Kidney epithelial cell (primary cell): ENCODE results near the gene BMAL1. TPM values are rescaled to one million over a fixed set of nuclear protein-coding genes. Genes with fewer than 3 reads are reported as not detected.

Experiments used
- DNase-seq: peaks from one replicate; pipeline ENCODE4 v3.0.0-alpha.2; 2010; ENCODE audit warnings: low read depth
- H3K27me3 ChIP-seq: 2 replicates; pipeline ENCODE4 v1.6.0; 2011; ENCODE audit warnings: low read length; ENCODE audit not compliant: control insufficient read depth, insufficient read depth
- H3K36me3 ChIP-seq: 2 replicates; pipeline ENCODE4 v1.5.1; 2011; ENCODE audit warnings: low read length; ENCODE audit not compliant: control insufficient read depth, insufficient read depth
- H3K4me3 ChIP-seq: 2 replicates; pipeline ENCODE4 v1.5.1; 2011; ENCODE audit warnings: low read depth, mild to moderate bottlenecking, control low read depth, low read length
- CTCF ChIP-seq: IDR thresholded peaks from 2 replicates; pipeline ENCODE4 v1.5.1; 2011; ENCODE audit warnings: mild to moderate bottlenecking, moderate library complexity, low read length, control low read depth, inconsistent platforms; ENCODE audit not compliant: insufficient read depth, poor library complexity, severe bottlenecking
- total RNA-seq: library from RNA; depleted of rRNA; stranded (reverse); fragments of >200 nt; gene quantifications from 2 replicates; pipeline ENCODE4 v1.2.3, GENCODE V29; 2015

BMAL1 gene
- total RNA-seq, 1 donor from 2014 or later: 15.0 TPM

- TF ChIP-seq CTCF: no peak
- H3K27me3 ChIP-seq: no peaks in the 10 kb centered on the region
- no peak overlapping the region for H3K4me3 ChIP-seq
- no peaks in the 10 kb centered on the region for H3K36me3 ChIP-seq
- DNase-seq: no peak
These were observed 24.9 kb downstream of the BMAL1 start for GRCh38 chr11:13302420-13302958.

GRCh38 chr11:13303668-13304649 is 26.4 kb downstream of the BMAL1 start:
- no peak for TF ChIP-seq CTCF
- Histone ChIP-seq H3K27me3 (no peaks in the 10 kb centered on the region), H3K4me3 (no peak overlapping the region), H3K36me3 (no peaks in the 10 kb centered on the region)
- DNase-seq: no peak

GRCh38 chr11:13304655-13305335 is 27.2 kb downstream of the BMAL1 start:
- TF ChIP-seq CTCF: no peak
- H3K4me3 ChIP-seq: no peak overlapping the region
- DNase-seq: no peak
- no peaks in the 10 kb centered on the region for H3K36me3 ChIP-seq
- no peaks in the 10 kb centered on the region for H3K27me3 ChIP-seq

GRCh38 chr11:13308704-13309103 is 31.1 kb downstream of the BMAL1 start:
- Histone ChIP-seq H3K36me3 (no peaks in the 10 kb centered on the region), H3K4me3 (no peak overlapping the region), H3K27me3 (no peaks in the 10 kb centered on the region)
- TF ChIP-seq CTCF: no peak
- no peak for DNase-seq

GRCh38 chr11:13309156-13309555 is 31.6 kb downstream of the BMAL1 start:
- H3K27me3 ChIP-seq: no peaks in the 10 kb centered on the region
- no peak for DNase-seq
- no peak for TF ChIP-seq CTCF
- H3K4me3 ChIP-seq: no peak overlapping the region
- H3K36me3 ChIP-seq: no peaks in the 10 kb centered on the region
